HG02943 (cell line): ENCODE data around the gene SAMD14.

Experiments used
- ATAC-seq: cut with Tn5 transposase; IDR thresholded peaks from one replicate; pipeline ENCODE4 v1.9.1; 2021; ENCODE audit warnings: mild to moderate bottlenecking, low read depth, moderate library complexity; ENCODE audit not compliant: unreplicated experiment

Gene SAMD14

GRCh38 chr17:50117202-50118051 is 12.5 kb downstream of the SAMD14 start:
- no peak for ATAC-seq

- no peak for ATAC-seq
These were observed 14.2 kb downstream of the SAMD14 start for GRCh38 chr17:50115756-50116155.

GRCh38 chr17:50114849-50115357 is 15.1 kb downstream of the SAMD14 start:
- ATAC-seq = no peak

GRCh38 chr17:50114401-50114800 is 15.6 kb downstream of the SAMD14 start:
- ATAC-seq = no peak

GRCh38 chr17:50113624-50114320 is 16.2 kb downstream of the SAMD14 start:
- ATAC-seq = no peak

GRCh38 chr17:50112694-50113093 is 17.3 kb downstream of the SAMD14 start:
- ATAC-seq = no peak

- no peak for ATAC-seq
These were observed 18.0 kb downstream of the SAMD14 start for GRCh38 chr17:50111673-50112655.

- no peak for ATAC-seq
These were observed 19.2 kb downstream of the SAMD14 start for GRCh38 chr17:50110591-50111349.

GRCh38 chr17:50109785-50110184 is 20.2 kb downstream of the SAMD14 start:
- no peak for ATAC-seq

- ATAC-seq = no peak
These were observed 20.8 kb downstream of the SAMD14 start for GRCh38 chr17:50109207-50109606.

GRCh38 chr17:50108556-50108955 is 21.4 kb downstream of the SAMD14 start:
- ATAC-seq = no peak

GRCh38 chr17:50107790-50108414 is 22.1 kb downstream of the SAMD14 start:
- ATAC-seq = no peak

- no peak for ATAC-seq
These were observed 23.4 kb downstream of the SAMD14 start for GRCh38 chr17:50106393-50107131.

GRCh38 chr17:50105811-50106210 is 24.1 kb downstream of the SAMD14 start:
- ATAC-seq = no peak

- ATAC-seq = no peak
These were observed 26.0 kb downstream of the SAMD14 start for GRCh38 chr17:50103941-50104340.

- no peak for ATAC-seq
These were observed 26.7 kb downstream of the SAMD14 start for GRCh38 chr17:50103252-50103651.

GRCh38 chr17:50102164-50102991 is 27.6 kb downstream of the SAMD14 start:
- no peak for ATAC-seq
